ENCODE data around the gene THAP4. TPM values are rescaled to one million over a fixed set of nuclear protein-coding genes. Genes with fewer than 3 reads are reported as not detected.
A peak's percentile ranks its signal among the peaks of the same experiment; 100 is the strongest.

The THAP4 gene
- total and polyA plus RNA-seq, 2 of the 13 experiments (the other 11 are each of a cell fraction or from before 2014, with no cell fraction given) = 59.7 to 75.7 TPM

DNA sequence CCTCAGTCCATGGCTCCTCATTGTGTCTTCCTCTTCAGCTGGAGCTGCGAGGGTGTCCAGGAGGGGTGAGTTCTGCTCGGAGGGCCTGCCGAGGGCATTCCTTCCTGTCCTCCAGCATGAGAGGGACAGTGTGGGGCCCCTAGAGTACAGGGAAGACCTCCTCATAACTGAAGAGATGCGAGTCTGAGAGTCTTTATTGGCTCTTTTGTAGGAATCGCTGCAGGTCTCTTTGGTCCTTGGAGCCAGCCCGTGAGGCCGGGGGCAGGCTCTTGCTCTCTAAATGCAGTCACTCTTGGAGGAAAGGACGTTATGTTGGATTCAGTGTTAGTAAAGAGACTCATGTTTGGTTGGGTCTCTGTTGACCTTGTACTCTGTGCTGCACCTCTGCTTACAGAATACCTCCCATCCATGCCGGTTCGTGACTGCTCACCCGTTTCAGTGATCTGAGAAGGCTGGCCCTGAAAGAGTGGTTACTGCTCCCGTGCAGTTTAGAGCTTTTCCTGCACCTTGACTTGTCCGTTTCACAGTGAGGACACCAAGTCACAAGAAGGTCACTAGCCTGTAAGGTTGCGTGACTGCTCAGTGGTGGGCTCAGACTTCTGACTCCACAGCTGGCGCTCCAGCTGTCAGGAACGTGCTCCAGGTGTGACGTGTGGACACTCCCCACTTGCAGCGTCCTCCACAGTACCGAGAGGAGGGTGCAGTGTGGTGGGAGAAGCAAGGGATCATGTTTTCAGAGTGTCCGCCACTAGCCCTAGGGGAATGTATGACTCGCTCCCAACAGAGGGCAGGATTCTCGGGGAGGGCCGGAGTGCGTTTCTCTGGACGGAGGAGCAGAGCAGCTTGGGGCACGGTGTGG, 8.3 kb upstream of the THAP4 start (continued):
- peak; percentile 72; the same call in 1 of the 2 replicates for TF ChIP-seq NFKB2 (CRISPR knock-in tag; IDR thresholded peaks at IDR 0.05; ENCODE audit: borderline replicate concordance)
- TF ChIP-seq MAZ (IDR thresholded peaks at IDR 0.05; ENCODE audit: borderline replicate concordance, low read depth, low read length) = no peak
- no peak; the same call in none of the 2 replicates for TF ChIP-seq MAZ (CRISPR knock-in tag; IDR thresholded peaks at IDR 0.05; ENCODE audit: low read depth)
- TF ChIP-seq, protein P1, sequence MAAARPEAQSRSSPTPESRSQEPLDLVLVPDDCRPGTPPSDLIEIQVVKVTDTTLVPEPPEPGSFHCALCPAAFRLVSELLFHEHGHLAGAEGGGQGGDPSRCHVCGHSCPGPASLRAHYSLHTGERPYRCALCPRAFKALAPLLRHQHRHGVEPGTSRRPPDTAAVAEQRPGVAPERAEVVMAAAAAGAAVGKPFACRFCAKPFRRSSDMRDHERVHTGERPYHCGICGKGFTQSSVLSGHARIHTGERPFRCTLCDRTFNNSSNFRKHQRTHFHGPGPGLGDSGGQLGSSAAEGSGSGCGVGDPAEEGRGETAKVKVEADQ (CRISPR knock-in tag; IDR thresholded peaks at IDR 0.05; ENCODE audit: borderline replicate concordance) = no peak
- no peak for TF ChIP-seq SATB2 (CRISPR knock-in tag; IDR thresholded peaks at IDR 0.05)
- no peak for TF ChIP-seq THYN1 (CRISPR knock-in tag; IDR thresholded peaks at IDR 0.05; ENCODE audit: borderline replicate concordance, low read depth)
- TF ChIP-seq ZSCAN30 (CRISPR knock-in tag; IDR thresholded peaks at IDR 0.05) = no peak
- TF ChIP-seq TSC22D2 (CRISPR knock-in tag; IDR thresholded peaks at IDR 0.05; ENCODE audit: borderline replicate concordance) = no peak
- peak; percentile 92; the same call in 1 of the 2 replicates for TF ChIP-seq TARDBP (CRISPR knock-in tag; IDR thresholded peaks at IDR 0.05)
- TF ChIP-seq TRIM24 (CRISPR knock-in tag; IDR thresholded peaks at IDR 0.05) = peak; percentile 45; the same call in 1 of the 2 replicates
- TF ChIP-seq NFYC (CRISPR knock-in tag; IDR thresholded peaks at IDR 0.05) = no peak
- no peak for TF ChIP-seq ZNF75D (CRISPR knock-in tag; IDR thresholded peaks at IDR 0.05; ENCODE audit: borderline replicate concordance)
- TF ChIP-seq SIN3B (IDR thresholded peaks at IDR 0.05; ENCODE audit: low read length) = no peak
- TF ChIP-seq SIX4 (CRISPR knock-in tag; IDR thresholded peaks at IDR 0.05) = no peak; the same call in 1 of the 2 replicates
- TF ChIP-seq, protein P2, sequence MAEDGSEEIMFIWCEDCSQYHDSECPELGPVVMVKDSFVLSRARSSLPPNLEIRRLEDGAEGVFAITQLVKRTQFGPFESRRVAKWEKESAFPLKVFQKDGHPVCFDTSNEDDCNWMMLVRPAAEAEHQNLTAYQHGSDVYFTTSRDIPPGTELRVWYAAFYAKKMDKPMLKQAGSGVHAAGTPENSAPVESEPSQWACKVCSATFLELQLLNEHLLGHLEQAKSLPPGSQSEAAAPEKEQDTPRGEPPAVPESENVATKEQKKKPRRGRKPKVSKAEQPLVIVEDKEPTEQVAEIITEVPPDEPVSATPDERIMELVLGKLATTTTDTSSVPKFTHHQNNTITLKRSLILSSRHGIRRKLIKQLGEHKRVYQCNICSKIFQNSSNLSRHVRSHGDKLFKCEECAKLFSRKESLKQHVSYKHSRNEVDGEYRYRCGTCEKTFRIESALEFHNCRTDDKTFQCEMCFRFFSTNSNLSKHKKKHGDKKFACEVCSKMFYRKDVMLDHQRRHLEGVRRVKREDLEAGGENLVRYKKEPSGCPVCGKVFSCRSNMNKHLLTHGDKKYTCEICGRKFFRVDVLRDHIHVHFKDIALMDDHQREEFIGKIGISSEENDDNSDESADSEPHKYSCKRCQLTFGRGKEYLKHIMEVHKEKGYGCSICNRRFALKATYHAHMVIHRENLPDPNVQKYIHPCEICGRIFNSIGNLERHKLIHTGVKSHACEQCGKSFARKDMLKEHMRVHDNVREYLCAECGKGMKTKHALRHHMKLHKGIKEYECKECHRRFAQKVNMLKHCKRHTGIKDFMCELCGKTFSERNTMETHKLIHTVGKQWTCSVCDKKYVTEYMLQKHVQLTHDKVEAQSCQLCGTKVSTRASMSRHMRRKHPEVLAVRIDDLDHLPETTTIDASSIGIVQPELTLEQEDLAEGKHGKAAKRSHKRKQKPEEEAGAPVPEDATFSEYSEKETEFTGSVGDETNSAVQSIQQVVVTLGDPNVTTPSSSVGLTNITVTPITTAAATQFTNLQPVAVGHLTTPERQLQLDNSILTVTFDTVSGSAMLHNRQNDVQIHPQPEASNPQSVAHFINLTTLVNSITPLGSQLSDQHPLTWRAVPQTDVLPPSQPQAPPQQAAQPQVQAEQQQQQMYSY (CRISPR knock-in tag; IDR thresholded peaks at IDR 0.05) = no peak
- TF ChIP-seq ZNF232 (CRISPR knock-in tag; IDR thresholded peaks at IDR 0.05; ENCODE audit: borderline replicate concordance) = peak; percentile 91; the same call in 1 of the 2 replicates
- peak; percentile 87; the same call in 1 of the 2 replicates for TF ChIP-seq ZBTB20 (CRISPR knock-in tag; IDR thresholded peaks at IDR 0.05; ENCODE audit: borderline replicate concordance, low read depth)
- TF ChIP-seq, protein P3, sequence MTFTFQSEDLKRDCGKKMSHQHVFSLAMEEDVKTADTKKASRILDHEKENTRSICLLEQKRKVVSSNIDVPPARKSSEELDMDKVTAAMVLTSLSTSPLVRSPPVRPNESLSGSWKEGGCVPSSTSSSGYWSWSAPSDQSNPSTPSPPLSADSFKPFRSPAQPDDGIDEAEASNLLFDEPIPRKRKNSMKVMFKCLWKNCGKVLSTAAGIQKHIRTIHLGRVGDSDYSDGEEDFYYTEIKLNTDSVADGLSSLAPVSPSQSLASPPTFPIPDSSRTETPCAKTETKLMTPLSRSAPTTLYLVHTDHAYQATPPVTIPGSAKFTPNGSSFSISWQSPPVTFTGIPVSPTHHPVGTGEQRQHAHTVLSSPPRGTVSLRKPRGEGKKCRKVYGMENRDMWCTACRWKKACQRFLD (CRISPR knock-in tag; IDR thresholded peaks at IDR 0.05; ENCODE audit: borderline replicate concordance) = peak; percentile 74; the same call in 1 of the 2 replicates
- TF ChIP-seq POLR2AphosphoS5 (IDR thresholded peaks at IDR 0.05; ENCODE audit: low read depth, low read length) = peak; percentile 71
- TF ChIP-seq RBM22 (optimal IDR thresholded peaks at IDR 0.05; ENCODE audit: low read length) = no peak
- TF ChIP-seq, protein P4, sequence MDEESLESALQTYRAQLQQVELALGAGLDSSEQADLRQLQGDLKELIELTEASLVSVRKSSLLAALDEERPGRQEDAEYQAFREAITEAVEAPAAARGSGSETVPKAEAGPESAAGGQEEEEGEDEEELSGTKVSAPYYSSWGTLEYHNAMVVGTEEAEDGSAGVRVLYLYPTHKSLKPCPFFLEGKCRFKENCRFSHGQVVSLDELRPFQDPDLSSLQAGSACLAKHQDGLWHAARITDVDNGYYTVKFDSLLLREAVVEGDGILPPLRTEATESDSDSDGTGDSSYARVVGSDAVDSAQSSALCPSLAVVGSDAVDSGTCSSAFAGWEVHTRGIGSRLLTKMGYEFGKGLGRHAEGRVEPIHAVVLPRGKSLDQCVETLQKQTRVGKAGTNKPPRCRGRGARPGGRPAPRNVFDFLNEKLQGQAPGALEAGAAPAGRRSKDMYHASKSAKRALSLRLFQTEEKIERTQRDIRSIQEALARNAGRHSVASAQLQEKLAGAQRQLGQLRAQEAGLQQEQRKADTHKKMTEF (CRISPR knock-in tag; IDR thresholded peaks at IDR 0.05) = peak; percentile 67; the same call in 1 of the 2 replicates
- no peak for TF ChIP-seq NCOA5 (CRISPR knock-in tag; IDR thresholded peaks at IDR 0.05)
- TF ChIP-seq ZBTB21 (CRISPR knock-in tag; IDR thresholded peaks at IDR 0.05) = 0 out of 2 replicates have a peak, but pooled peaks have one; percentile 13
